ENCODE measurements around the gene FERMT2.

DNA sequence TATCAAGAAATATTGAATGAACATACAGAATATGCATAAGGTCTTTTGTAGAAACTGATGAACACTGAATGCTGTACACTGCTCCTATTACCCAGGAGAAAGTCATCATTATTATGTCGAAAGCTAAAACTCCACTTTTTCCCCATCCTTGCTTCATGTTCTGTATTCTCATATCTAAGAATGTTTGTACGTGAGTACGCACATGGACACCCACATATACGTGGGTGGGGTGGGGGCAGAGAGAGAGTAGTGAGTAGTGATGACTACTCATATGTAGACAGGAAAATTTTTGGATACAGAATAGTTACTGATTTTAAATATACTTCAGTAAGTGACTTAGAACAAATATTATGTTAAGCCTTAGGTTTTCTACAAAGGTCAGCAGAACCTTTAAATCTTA, 75.1 kb downstream of the FERMT2 start:
- TF ChIP-seq POLR2A (IDR thresholded peaks at IDR 0.05; ENCODE audit: low read depth, low read length) (no peak), POLR2AphosphoS5 (IDR thresholded peaks at IDR 0.05; ENCODE audit: low read depth, low read length) (no peak), TAF1 (IDR thresholded peaks at IDR 0.05; ENCODE audit: borderline replicate concordance, low read depth, low read length) (no peak)

Measured in GM12892 (cell line).